ENCODE data around the gene SGMS1.
"Not testable (repeated sequence)": the region's sequence is repeated elsewhere in the genome, so short reads cannot be mapped to it uniquely, and the experiment has no call there.

SGMS1 gene

DNA sequence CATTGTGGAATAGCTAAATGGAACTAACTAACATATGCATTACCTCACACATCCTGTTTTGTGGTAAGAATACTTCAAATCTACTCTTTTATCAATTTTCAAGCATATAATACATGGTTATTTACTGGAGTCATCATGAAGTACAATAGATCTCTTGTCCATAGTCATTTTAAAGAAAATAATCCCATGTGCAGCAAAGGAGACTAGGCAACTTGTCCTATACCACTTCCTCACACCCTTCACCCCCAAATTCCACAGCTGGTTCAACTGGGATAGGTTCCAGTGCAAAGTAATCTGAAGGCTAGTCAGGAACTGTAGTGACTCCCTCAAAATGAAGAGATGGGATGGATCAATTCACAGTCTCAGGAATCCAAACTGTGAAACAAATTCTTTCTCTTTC, 176.1 kb downstream of the SGMS1 start:
- DNase-seq: no peak

DNA sequence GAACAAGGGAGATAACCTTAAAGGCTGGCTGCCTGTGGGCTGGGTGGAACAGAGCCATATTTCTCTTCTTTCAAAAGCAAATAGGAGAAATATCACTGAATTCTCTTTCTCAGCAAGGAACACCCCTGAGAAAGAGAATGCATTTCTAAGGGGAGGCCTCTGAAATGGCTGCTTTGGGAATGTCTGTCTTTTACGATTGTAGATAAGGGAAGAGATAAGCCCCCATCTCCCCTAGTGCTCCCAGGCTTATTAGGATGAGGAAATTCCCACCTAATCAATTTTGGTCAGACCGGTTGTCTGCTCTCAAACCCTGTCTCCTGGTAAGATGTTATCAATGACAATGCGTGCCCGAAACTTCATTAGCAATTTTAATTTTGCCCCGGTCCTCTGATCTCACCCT, 178.0 kb downstream of the SGMS1 start:
- not testable (repeated sequence) for DNase-seq

DNA sequence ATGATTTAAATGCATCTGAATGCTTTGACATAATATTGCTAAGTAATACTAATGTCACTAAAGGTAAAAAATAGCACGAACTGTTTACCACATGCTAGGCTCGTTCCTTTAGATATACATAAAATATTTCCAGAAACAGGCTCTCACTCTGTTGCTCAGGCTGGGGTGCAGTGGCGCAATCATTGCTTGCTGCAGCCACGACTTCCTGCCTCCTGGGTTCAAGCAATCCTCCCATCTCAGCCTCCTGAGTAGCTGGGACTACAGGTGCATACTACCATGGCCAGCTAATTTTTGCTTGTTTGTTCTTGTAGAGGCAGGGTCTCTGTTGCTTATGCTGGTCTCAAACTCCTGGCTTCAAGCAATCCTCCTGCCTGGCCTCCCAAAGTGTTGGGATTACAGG, 183.3 kb downstream of the SGMS1 start:
- DNase-seq: no peak

DNA sequence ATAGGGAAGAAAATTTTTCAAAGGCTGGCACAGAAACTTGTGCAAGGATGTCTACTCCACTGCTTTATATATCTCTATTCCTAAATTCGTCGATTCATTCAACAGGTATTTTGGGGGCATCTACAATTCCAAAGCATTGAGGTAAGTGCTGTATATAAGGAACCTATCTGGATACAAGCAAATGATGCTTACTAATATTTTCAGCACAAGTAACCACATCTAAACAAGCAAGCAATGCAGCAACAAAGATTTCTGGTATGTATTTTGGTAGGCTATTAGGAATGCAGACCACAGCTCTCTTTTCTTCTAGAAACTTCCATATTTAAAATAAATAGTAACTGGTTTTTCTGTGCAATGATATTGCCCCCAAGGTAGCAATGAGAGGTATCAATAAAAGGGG, 183.9 kb downstream of the SGMS1 start:
- no peak for DNase-seq

DNA sequence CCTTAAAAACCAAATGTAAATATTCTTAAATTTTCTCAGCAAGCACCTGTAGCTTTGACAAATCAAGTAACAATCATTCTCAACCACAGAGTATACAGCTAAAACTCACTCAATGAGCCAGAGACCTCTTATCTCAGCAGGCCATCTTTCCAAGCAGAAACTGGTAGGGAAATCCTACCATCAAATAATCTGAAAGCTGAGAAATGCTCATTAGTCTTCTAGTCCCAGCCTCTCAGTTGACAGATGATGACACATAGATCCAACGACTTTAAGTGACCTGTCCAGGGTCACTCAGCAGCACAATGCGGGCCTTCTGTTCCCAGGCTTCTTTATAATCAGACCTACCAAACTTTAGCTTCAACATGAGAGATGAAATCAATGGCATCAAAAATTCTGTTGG, 184.6 kb downstream of the SGMS1 start:
- DNase-seq: no peak

DNA sequence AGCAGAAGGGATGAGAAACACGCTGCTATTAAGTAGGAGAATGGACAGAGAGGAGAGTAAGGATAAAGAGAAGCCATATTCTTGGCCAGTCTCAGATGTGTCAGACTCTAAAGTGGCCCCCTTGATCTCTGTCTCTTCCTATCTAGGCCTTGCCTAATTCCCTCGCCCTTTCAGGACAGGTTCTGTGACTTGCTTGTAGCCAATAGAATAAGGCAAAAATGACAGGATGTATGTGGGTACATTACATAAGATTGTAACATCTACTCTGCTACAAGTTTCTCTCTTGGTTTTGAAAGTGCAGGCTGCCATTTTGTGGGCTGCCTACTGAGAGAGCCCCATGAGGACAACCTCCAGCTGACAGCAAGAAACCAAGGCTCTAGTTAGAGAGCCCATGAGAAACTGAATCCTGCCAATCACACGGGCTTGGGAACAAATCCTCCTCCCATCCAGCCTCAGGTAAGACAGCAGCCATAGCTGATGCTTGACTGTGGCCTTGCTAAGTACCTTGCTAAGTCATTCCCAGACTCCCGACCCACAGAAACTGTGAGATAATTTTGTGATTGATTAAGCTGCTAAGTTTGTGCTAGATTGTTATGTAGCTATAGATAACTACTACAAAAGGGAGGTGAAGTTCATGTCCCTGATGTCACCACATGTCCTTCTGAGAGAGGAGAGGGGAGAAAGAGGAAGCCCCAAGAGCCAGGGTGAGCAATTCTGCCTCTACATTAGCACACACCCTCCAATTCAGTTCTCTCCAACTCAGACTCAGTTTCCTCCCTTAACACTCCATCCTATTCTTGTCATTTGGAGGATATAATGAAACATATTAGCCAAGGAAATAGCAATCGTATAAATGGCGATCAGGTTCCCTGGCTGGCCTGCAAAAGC, 185.5 kb downstream of the SGMS1 start:
- no peak for DNase-seq

DNA sequence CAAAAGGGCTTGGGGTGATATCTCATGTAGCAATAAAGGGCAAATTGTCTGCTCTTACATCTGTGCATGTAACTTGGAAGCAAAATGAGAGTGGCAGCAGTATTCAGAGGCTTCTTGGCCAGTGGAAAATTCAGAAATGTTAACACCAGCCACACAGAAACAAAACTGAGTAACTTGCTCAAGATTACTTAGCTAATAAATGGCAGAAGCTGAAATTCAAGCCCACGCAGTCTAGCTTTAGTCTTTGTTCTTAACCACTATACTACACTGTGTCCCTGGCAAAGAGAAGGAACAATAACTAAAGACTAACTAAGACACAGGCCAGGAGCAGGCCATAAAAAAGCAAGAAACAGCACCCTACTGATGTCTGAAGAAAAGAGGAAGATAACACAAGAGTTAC, 186.5 kb downstream of the SGMS1 start:
- DNase-seq: no peak

DNA sequence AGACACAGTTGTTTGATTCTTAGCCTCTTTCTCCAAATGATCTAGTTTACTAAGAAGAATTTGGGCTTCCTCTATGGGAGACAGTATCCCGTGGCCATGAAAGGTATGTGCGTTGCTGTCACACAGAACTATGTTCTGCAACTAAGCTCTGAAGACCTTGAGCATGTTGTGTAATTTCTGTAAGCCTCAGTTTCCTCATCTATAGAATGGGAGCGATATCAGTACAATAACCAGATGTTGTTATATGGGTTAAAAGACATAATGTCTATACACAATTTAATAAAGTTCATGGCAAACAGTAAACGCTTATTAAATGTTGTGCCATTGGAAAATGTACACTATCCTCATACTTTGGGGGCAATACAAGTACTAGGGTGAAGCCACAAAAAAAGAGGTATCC, 187.0 kb downstream of the SGMS1 start:
- DNase-seq: no peak

DNA sequence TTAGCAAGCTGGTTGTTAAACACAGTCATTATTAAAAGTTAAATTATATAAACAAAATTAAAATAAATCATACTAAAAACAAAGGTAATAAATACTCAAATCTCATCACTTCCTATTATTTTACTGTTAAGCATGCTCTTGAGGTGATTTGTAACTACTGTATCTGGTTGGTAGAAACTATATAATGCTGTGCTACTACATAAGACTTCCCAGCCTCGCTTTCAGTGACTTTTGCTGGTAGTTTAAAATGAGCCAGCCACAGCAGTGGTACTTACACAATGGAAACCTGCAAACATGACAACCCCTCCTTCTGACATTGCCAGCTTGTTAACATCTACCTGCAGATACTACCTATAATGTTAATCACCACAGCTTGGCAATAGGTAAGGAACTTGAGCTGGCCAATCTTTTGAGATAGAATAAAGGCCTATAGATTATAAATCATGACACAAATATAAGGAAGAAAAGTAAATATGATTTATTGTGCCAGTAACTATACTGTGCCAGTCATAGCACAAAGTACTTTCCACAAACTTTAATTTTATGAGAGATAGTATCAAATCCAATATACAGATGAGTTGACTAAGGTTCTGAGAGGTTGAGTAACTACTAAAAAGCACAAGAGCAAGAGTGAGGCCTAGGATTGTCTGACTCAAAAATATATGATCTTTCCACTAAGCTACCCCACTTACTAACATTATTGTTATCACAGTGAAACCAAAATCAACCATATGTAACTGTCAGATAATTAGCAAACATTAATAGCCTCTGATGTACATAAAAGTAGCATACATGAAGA, 191.3 kb downstream of the SGMS1 start:
- DNase-seq: no peak

DNA sequence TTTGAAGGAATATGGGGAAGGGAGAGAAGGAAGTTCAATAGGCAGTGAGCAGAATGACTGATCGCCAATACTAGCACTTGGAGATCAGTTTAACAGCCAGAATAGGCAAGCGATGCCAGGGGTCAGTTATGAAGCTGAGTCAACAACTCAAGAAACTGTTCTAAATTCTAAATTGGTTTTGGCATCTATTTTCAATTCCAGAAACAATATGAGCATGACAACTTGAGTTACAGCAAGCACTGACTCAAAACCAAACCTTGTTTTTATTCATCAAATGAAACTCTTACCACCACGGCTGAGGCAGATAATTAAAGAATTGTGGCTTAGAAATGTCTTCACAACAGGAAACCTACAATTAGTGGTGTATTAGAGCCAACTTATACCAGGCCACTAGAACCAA, 192.0 kb downstream of the SGMS1 start:
- DNase-seq: no peak

DNA sequence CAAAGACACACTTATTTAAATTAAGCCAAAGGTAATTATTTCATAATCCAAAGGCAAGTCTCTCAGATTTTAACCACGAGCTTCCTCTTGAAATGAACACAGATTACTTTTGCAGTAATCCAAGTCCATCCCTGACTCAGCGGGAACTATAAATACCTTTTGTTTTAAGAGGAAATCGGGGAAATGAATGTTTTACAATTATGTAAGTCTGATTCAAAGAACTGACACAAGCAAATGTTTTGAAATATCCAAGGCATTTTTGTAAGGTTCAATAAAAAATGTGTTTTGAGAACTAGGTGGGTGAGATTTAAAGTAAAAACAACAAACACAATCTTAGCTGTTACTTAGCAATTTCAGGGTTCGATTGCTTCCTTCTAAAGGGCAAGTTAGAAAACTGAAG, 192.6 kb downstream of the SGMS1 start:
- DNase-seq: no peak

DNA sequence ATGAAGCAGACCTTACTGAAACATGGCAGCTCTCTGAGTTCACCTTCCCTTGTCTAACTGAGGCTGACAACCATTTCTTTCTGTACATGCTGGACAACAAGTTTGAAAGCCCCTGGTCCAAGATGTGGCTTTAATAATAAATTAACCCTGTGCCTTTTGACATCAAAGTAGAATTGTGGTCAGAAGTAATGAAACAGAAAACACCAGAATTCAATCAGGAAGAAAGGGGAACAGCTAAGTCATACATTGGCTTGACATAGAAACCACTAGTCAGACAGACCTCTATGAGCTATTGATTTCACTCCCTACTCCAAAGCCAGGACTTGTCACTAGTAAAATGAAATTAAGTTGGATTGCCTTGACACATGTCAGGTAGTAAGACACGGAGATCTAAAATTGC, 197.3 kb downstream of the SGMS1 start:
- no peak for DNase-seq

DNA sequence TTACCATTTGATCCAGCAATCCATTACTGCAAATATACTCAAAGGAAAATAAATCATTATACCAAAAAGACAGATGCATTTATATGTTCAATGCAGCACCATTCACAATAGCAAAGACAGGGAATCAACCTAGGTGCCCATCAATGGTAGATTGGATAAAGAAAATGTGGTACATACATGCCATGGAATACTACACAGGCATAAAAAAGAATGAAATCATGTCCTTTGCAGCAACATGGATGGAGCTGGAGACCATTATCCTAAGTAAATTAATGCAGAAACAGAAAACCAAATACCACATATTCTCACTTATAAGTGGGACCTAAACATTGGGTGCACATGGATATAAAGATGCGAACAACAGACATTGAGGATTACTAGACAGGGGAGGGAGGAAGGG, 198.5 kb downstream of the SGMS1 start:
- not testable (repeated sequence) for DNase-seq

DNA sequence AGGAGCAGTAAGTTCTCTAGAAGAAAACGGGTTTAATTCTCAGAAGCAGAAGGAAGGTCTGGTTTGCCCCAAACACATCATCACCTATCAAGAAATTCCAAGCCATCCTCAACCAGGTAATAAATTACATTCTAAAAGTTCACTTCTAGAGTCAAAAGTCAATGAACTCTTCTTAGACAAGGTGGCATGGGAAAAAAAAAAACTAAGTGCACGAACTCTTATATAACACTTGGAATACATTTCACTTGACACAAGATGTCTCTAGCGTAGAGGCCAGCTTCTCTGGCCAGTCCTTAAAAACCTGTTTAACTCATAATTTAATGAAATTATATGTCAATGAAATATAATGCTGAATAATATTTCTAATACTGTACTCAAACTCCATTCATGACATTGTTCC, 200.3 kb downstream of the SGMS1 start:
- DNase-seq: no peak

DNA sequence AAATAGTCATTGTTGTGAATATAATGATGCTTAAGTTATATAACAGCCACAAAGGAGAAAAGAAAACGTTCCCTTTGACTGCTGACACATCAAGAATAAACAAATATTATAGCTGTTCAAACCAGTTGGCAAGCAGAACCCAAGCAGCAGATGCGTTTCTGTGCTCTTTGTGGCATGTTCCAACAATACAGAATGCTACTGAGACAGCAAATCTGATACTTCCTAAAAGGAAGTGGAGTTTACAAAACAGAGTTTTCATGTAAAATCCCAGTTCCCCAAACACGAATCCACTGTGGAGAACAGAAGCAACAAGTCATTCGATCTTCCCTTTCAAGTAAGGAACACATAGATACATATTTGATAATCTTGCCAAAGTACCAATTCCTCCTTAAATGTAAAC, 201.5 kb downstream of the SGMS1 start:
- no peak for DNase-seq

DNA sequence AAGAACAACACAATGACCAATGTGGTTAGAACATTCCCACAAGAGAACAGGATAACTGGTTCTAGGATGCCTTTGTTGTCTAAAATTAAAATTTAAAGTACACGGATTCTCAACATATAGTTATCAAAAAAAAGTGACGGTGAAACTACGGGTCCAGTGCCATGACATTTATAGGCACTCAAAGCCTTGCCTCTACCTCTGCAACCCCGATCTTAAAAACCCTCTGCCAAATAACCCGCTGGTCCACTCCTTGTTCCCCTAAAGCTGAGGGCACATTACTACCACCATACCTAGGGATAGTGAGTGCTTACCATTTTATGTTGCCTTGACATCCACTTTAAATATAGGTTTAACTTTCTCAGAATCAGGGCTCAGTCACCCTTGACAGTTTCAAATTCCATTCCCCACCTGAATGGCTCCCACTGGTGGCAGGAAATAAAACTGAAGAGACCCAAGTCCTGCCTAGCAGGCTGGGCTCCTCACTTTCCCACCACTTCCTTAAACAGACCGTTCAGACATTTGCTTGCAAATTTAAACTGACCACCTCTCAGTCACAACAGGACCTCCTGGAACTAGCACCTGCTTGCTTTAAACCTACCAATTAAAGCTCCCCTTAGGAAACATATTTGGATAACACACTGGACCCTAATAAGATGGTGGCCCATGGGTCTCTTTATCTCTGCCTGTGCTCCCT, 202.6 kb downstream of the SGMS1 start:
- no peak for DNase-seq

DNA sequence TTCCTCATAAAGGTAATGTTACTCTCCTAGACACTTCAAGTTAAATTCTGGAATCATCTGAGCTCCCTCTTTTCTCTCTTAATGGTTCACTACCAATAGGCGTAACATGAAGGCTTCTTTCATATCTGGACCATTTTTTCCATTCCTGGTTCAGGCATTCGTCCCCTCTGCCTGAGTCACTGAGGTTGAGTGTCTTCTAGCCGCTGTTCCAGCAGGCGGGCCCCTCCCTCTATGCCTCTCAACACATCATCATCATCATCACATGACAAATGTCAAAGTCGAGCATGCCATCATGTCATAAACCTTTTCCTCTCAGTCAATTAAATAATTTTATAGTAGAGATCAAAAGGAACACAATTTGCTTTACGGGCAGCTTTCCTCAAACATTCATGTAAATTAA, 203.6 kb downstream of the SGMS1 start:
- no peak for DNase-seq

DNA sequence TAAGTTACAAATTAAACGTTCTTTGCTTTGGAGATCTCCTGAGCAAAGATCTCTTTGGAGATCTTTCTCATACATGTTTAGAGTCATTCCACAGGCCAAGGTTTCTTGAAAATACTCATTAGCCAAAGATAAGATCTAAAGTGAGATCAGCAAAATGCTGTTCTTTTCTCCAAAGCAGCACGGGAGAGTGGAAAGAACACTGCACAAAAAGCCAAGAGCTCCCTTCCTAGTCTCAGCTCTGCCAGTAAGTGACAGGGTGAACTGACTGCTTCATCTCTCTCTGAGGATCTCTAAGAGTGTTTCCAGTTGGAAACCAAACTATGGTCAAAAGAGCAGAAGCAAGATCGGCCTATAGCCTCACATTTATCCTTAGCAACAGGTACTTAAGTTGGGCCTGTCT, 204.0 kb downstream of the SGMS1 start:
- no peak for DNase-seq

DNA sequence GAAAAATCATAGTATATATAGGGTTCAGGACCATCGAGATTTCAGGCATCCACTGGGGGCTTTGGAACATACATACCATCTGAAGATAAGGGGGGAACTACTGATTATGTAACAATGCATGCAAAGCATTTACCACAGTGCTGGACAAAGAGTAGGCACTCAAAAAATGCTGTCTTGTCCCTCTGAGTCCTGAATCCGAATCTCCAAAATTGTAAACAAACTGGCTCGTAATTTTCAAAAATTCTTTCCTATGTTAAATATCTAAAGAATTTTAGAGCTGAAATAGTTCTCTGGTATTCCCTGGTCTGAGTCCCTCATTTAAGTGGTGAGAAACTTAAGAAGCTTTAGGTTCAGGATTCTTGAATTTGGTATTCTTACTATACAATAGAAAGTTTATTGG, 204.7 kb downstream of the SGMS1 start:
- no peak for DNase-seq

DNA sequence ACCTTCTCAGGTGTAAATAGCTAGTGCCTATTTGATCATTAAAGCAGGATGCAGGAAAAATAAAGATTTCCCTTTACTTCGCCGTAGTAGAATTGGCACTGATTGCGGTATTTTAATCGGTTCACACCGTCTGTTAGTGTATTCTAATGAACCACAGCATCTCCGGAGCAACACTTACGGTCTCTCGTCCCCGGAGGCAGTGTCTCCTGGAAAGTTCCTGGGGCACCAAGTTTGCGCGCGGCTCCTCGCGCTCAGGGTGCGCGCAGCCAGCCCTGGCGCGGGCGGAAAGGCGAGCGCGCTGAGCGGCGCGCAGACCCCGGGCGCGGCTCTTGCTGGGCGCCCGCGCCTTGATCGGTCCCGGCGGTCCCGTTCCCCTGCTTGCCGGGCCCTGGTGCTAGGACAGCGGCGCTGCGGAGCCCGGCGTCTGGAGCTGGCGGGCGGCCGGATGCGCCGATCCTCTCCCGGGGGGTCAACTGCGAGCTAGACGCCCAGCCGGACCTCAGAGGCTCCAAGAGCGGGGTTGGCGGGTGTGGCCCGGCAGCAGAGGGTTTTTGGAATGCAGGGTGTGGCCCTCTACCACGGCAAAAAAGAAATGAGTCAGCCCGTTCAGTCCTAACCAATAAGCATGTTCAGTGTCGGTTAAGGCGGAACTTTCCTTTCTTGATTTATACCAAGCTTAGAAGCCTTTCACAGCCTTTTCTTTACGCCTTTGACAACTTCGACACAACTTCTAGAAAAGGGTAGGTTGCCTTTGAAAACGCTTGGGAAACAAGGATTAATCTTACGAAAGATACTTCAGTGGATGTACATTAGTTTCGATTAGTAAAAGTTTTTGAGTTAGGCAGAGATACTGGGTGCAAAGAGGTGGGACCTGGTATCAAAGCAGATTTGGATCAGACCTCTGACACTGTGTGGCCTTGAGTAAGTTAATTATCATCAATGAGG, 205.6 kb downstream of the SGMS1 start:
- DNase-seq: no peak

DNA sequence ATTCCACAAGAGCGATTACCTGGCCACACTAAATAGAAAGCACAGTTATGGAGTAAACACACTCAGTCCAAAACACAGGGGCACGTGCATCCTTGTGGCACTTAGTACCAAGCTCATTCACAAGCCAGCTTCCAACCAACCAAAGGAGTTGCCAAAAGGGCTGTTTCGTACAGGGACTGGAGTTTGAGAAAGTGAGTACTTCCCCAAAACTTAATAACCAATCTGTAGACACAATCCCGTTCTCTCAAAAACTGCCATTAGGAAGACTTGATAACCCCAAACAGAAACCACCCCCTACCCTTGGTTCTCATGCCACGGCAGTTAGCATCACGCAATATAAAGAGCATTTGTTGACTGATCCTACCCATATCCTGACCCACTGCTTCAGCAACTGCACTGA, 206.3 kb downstream of the SGMS1 start:
- DNase-seq: no peak

DNA sequence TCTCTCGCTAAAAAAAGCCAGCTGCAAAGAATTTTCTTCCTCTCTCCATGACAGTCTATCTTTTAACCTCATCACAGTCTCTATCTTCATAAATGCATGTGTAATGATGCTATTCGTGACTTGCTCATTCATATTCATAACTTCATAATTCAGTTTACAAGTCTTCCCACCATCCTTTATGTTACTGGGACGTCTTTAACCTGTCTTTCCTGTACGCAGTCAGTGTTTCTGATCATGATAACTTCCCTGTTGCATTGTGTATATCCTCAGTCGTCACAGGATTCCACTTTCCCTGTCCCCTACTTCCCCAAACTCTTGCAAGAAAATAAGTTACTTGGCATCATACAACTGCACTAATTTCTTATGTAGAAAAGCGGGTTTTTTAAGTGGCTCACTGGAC, 206.9 kb downstream of the SGMS1 start:
- no peak for DNase-seq
